Tibial nerve (tissue), 4 donors: ENCODE measurements around the gene DTX3L.

Experiments
- CTCF ChIP-seq, 5 experiments: fragments of 200-600 bp in 3 of 5; fragments of 450-650 bp in 2 of 5; sonication (generic) in 3 of 5; IDR thresholded peaks; one replicate each; pipeline ENCODE4 v1.5.1; 2016 to 2019; ENCODE audit warnings: antibody characterized with exemption in 5 of 5, mild to moderate bottlenecking in 3 of 5, moderate library complexity in 2 of 5
- EP300 ChIP-seq, 2 donors: sonication (generic); formaldehyde crosslinking; IDR thresholded peaks; one replicate each; pipeline ENCODE4 v1.6.1; 2017; ENCODE audit warnings: antibody characterized with exemption in 2 of 2, mild to moderate bottlenecking in 1 of 2
- POLR2A ChIP-seq, 2 donors: fragments of 450-650 bp; IDR thresholded peaks; one replicate each; pipeline ENCODE4 v1.6.1; 2017; ENCODE audit warnings: antibody characterized with exemption in 2 of 2, mild to moderate bottlenecking in 2 of 2, moderate library complexity in 2 of 2

DNA sequence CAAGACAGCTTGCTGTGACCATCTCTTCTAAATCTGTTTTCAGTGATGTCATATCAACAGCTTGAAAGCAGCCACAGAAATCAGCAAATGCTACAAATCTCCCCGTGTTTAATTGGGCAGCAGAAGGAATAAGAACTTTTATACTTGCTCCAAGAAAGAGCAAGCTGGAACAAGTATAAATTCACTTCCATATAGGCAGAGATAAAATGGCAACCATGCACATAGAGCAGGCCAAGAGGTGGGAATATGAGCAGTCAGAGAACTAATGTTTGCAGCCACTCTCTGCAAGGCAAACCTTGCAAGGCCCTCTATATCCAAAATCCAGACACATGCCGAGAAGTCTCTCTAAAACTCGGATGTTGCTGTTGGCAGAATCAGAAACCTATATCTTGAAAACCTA, 16.1 kb upstream of the DTX3L start:
- TF ChIP-seq CTCF (IDR thresholded peaks at IDR 0.05): no peak
- TF ChIP-seq POLR2A (IDR thresholded peaks at IDR 0.05): no peak
- no peak for TF ChIP-seq EP300 (IDR thresholded peaks at IDR 0.05)
